Measurements from ENCODE around the gene SRR.

SRR gene

DNA sequence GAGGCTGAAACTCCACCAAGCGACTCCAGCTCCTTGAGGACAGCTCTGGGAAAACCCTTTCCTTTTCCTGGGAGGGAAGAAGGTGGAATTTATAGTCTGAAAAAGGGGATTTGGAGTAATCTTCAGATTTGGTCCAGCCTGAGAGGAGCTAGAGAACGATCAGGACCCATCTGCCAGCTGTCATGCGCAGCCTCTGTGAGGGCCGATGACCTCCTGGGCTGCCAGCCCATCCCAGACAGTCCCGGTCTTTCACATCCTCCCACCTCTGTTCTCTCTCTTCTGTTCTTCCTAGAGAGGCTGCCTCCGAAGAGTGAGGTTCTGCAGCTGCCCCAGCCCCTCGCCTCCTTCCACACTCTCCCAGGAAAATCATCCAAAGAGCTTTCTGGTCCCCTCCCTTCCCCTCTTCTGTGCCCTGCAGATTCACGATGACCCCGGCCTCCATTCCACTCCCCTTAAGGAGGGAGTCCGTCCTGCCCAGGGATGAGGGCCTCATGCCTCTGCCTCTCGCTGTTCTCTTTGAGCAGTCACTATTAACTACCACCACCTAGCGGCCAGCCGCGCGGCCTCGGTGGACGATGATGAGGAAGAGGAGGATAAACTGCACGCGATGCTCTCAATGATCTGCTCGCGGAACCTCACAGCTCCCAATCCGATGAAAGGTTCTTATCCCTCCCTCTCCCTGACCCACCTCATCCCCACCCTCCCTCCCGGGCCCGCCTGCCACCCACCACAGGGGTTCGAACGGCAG is 63.2 kb downstream of the SRR start:
- TF ChIP-seq, protein P1, sequence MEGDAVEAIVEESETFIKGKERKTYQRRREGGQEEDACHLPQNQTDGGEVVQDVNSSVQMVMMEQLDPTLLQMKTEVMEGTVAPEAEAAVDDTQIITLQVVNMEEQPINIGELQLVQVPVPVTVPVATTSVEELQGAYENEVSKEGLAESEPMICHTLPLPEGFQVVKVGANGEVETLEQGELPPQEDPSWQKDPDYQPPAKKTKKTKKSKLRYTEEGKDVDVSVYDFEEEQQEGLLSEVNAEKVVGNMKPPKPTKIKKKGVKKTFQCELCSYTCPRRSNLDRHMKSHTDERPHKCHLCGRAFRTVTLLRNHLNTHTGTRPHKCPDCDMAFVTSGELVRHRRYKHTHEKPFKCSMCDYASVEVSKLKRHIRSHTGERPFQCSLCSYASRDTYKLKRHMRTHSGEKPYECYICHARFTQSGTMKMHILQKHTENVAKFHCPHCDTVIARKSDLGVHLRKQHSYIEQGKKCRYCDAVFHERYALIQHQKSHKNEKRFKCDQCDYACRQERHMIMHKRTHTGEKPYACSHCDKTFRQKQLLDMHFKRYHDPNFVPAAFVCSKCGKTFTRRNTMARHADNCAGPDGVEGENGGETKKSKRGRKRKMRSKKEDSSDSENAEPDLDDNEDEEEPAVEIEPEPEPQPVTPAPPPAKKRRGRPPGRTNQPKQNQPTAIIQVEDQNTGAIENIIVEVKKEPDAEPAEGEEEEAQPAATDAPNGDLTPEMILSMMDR (IDR thresholded peaks at IDR 0.05; ENCODE audit: low read depth, low read length): no peak

GRCh38 chr17:2368359-2368758 is 64.6 kb downstream of the SRR start:
- TF ChIP-seq, protein P1 (IDR thresholded peaks at IDR 0.05; ENCODE audit: low read depth, low read length): no peak
- no peak overlapping the region for H3K4me3 ChIP-seq (ENCODE audit: low read depth, low read length)

More for the DNA sequence above, 63.2 kb downstream of the SRR start:
- H3K4me3 ChIP-seq (ENCODE audit: low read depth, low read length): no peak overlapping the region

DNA sequence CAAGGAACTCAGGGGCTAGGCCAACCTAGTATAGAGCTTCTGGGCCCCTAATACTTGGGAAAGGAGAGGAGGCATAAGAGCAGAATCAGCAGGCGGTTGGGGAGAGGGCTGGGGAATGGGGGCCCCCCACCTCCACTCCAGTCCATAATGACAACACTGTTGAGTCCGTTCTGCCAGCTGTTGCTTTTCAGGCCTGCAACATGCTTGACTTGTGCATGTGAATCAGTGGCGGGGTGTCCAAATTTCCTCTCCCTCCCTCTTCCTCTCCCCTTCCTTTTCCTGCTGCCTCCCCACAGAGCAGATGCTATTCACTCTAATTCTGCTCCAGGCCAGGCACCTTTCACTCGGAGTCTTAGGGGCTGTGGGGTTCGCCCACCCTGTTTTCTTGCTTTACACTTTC is 65.3 kb downstream of the SRR start:
- no peak overlapping the region for H3K4me3 ChIP-seq (ENCODE audit: low read depth, low read length)
- TF ChIP-seq, protein P1 (IDR thresholded peaks at IDR 0.05; ENCODE audit: low read depth, low read length): no peak

DNA sequence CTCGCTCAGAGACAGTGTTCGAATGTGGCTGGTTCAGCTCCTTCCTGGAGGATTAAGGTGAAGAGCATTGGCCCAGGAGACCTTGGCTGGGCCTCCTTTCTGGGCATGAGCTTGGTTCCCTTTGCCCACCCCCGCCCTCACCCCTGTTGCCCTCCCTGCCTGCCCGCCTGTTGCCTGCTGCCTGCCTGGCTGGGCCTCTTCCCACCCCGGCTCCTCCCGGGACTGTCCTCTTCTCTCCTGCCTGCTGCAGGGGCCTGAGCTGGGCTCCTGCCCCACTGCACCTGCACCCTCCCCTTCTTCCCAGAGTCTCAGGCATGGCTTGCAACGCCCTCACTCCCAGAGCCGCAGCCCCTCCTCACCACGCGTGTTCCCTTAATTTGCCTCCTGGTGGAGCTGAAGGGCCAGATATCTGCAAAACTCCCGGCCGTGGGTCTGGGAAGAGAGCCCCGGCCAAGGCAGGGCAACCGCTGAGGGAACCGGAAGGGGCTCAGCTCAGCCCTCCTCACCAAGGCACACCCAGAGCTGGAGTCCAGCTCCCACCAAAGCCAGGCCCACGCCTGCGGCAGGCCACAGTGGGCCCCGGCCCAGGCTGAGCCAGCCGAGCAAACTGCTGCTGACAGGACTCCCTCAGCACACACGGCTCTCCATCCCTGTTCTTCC is 65.9 kb downstream of the SRR start:
- TF ChIP-seq, protein P1 (IDR thresholded peaks at IDR 0.05; ENCODE audit: low read depth, low read length): no peak

DNA sequence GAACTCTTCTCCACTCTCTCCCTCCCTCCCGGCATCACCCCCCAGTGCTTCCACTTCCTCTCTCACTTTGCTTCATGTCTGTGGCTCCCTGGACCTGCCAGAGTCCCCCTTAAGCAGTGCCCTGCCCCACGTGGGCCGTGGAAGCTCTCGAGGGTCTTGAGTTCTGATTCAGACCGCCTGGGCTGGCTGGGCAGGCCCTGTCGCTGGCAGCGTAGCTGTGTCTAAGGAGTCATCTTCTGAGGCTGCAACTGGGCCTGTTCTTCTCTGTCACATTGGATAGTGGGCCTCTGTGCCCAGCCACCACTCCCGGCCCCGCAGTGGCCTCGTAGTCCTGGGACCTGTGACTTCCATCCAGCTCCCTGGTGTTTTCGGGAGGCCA is 66.5 kb downstream of the SRR start:
- TF ChIP-seq, protein P1 (IDR thresholded peaks at IDR 0.05; ENCODE audit: low read depth, low read length): no peak
- H3K4me3 ChIP-seq (ENCODE audit: low read depth, low read length): no peak overlapping the region

More for the DNA sequence above, 65.9 kb downstream of the SRR start:
- H3K4me3 ChIP-seq (ENCODE audit: low read depth, low read length): no peak overlapping the region

GRCh38 chr17:2371183-2372130 is 67.7 kb downstream of the SRR start:
- TF ChIP-seq, protein P1 (IDR thresholded peaks at IDR 0.05; ENCODE audit: low read depth, low read length): no peak
- H3K4me3 ChIP-seq (ENCODE audit: low read depth, low read length): no peak overlapping the region

Measured in WI38 (cell line).